HEK293 (cell line): Measurements from ENCODE around the gene RNH1.

ENCODE experiments used
- MEIS1 ChIP-seq: sonication (generic); formaldehyde crosslinking; IDR thresholded peaks from 2 replicates; pipeline ENCODE4 v1.8.1; 2022; ENCODE audit warnings: missing genetic modification reagents, mild to moderate bottlenecking, borderline replicate concordance
- SCRT1 ChIP-seq: fragments of 450-650 bp; formaldehyde crosslinking; IDR thresholded peaks from 2 replicates; pipeline ENCODE4 v1.5.1; 2016; ENCODE audit warnings: missing biosample characterization, missing genetic modification characterization, borderline replicate concordance
- SP2 ChIP-seq: fragments of 450-650 bp; formaldehyde crosslinking; IDR thresholded peaks from 2 replicates; pipeline ENCODE4 v1.5.1; 2016; ENCODE audit warnings: missing biosample characterization, missing genetic modification characterization
- SP7 ChIP-seq: fragments of 450-650 bp; formaldehyde crosslinking; IDR thresholded peaks from 2 replicates; pipeline ENCODE4 v1.5.1; 2016; ENCODE audit warnings: missing biosample characterization, missing genetic modification characterization
- TCF7L2 ChIP-seq: IDR thresholded peaks from 2 replicates; pipeline ENCODE4 v1.6.1; 2011; ENCODE audit warnings: low read depth, mild to moderate bottlenecking, inconsistent platforms, low read length, moderate library complexity, borderline replicate concordance
- YY1 ChIP-seq: fragments of 450-650 bp; formaldehyde crosslinking; IDR thresholded peaks from 2 replicates; pipeline ENCODE4 v1.5.1; 2018; ENCODE audit warnings: missing biosample characterization, missing genetic modification characterization
- ZNF223 ChIP-seq: fragments of 450-650 bp; formaldehyde crosslinking; IDR thresholded peaks from 2 replicates; pipeline ENCODE4 v1.5.1; 2016; ENCODE audit warnings: missing biosample characterization, missing genetic modification characterization
- ZNF624 ChIP-seq: fragments of 450-650 bp; formaldehyde crosslinking; IDR thresholded peaks from 2 replicates; pipeline ENCODE4 v1.5.1; 2017; ENCODE audit warnings: missing biosample characterization, missing genetic modification characterization
- ZNF776 ChIP-seq: fragments of 450-650 bp; formaldehyde crosslinking; IDR thresholded peaks from 2 replicates; pipeline ENCODE4 v1.5.0; 2017; ENCODE audit warnings: missing biosample characterization, missing genetic modification characterization, borderline replicate concordance
- TF ChIP-seq, protein P1 (sequence below): fragments of 450-650 bp; formaldehyde crosslinking; IDR thresholded peaks from 2 replicates; pipeline ENCODE4 v1.5.1; 2016; ENCODE audit warnings: missing biosample characterization, missing genetic modification characterization
- TF ChIP-seq, protein P2 (sequence below): IDR thresholded peaks from 2 replicates; pipeline ENCODE4 v1.6.1; 2011; ENCODE audit warnings: mild to moderate bottlenecking, low read depth, low read length, borderline replicate concordance

DNA sequence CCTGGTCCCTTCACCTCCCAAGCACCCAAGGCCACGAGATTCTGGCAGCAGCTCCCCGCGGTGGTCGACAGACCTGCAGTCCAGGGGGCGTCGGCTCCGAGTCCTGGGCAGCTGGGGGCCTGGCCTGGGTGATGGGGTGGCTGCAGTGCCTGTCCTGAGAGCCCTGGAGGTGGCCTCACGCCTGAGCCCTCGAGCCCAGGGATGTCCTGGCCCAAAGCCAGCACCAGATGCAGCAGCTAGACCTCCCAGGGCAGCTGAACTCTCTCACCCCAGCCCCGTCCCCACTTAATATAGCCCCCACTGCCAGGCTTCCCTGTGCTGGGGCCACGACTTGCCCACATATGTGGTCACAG lies 46.9 kb upstream of the RNH1 start:
- TF ChIP-seq YY1 (tag by site-specific recombination) (no peak), MEIS1 (CRISPR knock-in tag) (no peak), ZNF624 (no peak), TCF7L2 (no peak), SP7 (tag by site-specific recombination) (no peak), SCRT1 (tag by site-specific recombination) (no peak), SP2 (tag by site-specific recombination) (no peak), ZNF776 (tag by site-specific recombination) (no peak), ZNF223 (tag by site-specific recombination) (no peak)
- TF ChIP-seq, protein P1, sequence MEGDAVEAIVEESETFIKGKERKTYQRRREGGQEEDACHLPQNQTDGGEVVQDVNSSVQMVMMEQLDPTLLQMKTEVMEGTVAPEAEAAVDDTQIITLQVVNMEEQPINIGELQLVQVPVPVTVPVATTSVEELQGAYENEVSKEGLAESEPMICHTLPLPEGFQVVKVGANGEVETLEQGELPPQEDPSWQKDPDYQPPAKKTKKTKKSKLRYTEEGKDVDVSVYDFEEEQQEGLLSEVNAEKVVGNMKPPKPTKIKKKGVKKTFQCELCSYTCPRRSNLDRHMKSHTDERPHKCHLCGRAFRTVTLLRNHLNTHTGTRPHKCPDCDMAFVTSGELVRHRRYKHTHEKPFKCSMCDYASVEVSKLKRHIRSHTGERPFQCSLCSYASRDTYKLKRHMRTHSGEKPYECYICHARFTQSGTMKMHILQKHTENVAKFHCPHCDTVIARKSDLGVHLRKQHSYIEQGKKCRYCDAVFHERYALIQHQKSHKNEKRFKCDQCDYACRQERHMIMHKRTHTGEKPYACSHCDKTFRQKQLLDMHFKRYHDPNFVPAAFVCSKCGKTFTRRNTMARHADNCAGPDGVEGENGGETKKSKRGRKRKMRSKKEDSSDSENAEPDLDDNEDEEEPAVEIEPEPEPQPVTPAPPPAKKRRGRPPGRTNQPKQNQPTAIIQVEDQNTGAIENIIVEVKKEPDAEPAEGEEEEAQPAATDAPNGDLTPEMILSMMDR (tag by site-specific recombination), result no peak
- TF ChIP-seq, protein P2, sequence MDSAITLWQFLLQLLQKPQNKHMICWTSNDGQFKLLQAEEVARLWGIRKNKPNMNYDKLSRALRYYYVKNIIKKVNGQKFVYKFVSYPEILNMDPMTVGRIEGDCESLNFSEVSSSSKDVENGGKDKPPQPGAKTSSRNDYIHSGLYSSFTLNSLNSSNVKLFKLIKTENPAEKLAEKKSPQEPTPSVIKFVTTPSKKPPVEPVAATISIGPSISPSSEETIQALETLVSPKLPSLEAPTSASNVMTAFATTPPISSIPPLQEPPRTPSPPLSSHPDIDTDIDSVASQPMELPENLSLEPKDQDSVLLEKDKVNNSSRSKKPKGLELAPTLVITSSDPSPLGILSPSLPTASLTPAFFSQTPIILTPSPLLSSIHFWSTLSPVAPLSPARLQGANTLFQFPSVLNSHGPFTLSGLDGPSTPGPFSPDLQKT, result no peak
